ENCODE results near the gene SCAMP4.

Gene SCAMP4

DNA sequence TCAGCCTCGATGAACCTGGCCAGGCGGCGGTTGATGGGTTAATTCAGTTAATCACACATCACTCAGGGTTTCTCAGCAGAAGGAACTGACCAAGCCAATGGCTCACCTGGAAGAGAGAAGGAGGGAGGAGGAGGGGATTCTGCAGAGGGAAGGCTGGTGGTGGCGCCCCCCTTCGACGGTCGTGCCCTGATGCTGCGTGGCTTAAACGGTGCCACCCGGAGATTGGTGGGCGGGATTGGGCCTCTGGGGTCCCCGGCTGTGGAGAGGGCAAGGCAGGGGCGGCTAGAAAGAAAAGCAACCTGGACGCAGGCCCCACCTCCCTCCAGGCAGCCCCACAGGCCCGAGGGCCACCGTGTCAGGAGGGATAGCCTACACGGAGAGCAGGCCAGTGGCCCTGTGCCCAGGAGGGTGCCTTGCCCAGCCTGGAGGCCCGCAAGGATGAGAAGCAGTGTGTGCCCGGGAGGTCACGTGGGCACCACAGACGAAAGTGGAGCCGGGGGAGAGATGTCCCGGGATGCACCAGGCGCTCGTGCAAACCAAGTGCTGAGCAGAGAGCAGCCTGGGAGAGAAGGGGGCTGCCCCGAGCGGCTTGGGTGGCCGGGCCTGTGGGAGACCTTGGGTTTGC lies 51.8 kb downstream of the SCAMP4 start:
- no peak for DNase-seq (ENCODE audit: low read depth)

DNA sequence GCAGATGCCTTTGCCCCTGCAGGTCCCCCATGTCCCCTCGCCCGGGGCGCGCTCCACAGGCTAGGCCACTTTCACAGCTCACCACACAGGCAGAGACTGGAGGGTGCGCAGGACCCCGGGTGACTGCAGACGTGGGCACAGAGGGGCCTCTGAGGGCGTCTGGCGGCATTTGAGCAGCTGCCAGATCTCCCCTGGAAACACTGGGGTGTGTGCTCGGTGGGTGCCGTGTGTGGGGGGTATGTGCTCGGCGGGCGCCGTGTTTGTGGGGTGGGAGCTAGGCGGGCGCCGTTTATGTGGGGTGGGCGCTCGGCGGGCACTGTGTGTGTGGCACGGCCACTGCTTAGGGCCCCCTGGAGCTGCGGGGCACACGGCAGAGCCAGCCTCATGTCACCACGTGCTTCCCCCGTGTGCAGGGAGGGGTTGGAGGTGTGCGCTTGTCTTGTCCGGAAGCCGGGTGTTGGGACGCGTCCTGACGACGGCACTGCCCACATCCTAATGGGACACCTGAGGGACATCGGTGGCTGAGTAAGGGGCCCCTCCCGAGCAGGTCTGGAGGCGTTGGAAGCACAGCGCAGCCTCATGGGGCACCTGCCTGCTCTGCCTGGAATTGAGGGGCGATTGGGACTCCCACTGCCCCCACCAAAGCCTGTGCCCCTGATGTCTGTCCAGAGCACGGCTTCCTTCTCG lies 52.5 kb downstream of the SCAMP4 start:
- no peak for DNase-seq (ENCODE audit: low read depth)

DNA sequence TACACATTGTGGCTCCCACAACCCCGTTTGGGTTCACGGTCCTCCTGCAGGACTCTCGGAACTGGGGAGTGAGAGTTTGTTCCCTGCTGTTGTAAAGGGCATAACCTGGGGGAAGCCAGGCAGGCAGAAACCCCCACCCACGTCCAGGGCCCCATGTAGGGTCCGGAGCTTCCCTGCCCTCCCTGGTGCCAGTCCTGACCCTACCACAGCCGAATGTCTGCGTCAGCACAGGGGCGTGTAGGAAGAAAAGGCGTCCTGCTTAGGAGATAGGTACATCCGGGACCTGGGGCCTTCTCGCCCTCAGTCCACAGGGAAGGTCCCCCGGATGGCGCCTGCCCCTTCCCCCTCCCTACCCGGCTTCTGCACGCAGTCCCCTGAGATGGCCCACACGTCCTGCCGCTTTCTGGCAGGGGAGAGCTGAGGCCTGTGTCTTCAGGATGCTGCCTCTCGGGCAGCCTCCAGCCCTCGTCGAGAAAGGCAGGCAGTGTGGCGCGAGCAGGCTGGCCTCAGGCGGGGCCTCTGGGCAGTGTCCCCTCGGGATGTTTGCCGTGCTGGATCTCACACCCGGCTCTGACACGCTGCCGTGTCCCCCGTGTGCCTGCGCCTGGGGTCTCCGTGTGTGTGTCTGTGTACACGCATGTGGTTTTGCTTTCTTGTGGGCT lies 54.9 kb downstream of the SCAMP4 start:
- DNase-seq (ENCODE audit: low read depth): no peak

DNA sequence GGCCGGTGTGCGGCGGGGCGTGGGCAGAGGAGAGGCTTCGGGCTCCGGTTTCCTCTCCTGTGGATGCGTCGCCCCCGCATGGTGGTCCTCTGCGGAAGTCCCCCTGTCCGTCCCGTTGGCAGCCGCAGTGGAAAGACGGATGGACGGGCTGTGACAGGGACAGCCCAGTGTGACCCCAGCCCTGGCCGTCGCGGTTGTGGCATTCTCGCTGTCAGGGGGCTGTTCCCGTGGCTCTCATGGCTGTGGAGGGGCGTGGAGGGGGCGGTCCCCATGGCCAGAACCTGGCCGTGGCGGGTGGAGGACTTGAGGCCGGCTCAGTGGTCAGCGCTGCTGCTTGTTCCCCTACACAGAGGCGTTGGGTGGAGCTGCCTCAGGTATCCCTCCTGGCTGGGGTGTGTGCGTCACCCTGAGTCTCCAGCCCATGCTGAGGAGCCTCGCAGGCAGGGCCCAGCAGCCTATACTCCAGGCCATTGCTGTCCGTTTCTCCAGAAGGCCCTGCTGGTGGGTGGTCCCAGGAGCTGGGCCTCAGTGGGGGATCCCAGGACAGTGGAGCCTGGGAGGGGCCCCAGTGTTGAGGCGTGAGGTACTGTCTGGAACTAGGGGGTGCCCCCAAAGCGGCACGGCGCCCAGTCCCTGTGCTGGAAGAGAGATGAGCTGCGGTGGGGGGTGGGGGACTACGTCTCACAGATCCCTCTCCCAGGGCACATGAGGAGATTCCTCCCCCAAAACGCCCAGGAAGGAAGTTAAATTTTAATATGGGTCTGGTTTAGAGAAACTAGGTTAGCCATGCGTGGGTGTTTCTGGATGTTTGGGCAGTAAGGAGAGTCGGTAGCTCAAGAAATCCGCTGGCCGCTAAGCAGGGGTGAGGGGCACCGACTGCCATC lies 56.0 kb downstream of the SCAMP4 start:
- no peak for DNase-seq (ENCODE audit: low read depth)

DNA sequence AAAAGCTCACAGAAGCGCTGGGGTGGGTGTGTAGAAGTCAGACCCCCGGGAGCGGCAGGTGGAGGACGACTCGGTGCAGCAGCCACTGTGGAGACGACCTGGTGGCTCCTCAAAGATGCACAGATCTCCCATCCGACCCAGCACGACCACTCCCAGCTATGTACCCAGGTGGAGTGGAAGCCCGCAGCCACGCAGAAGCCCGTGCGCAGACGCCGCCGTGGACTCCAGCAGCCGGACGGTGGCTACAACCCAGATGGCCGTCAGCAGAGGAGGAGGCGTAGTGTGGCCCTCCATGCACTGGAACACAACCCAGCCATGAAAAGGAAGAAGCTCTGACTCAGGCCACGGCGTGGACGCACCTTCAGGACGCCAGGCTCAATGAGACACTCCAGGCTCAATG lies 57.5 kb downstream of the SCAMP4 start:
- no peak for DNase-seq (ENCODE audit: low read depth)

DNA sequence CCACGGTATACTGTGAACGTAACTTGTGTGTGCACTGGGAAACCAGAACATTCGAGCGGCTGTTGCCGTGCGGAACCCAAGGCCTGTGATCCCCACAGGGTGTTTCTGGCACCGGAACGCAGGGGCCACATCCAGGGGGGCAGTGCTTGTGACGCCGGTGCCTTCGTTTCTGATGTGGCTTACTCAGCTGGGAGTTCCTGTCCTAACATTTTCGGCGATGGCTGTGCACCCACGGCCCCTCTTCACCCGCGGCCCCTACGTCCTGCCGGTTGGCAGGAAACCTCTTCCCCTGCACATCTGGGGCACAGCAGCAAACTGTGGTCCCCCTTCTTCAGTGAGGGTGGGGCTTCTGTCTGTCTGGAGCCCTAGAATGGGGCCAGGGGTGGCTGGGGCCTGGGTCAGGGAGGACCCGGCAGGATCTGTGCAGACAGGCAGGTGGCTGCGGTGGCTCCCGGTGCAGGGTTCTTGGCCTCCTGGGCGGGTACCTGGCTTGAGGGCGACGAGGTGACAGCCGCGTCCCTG lies 61.9 kb downstream of the SCAMP4 start:
- no peak for DNase-seq (ENCODE audit: low read depth)

DNA sequence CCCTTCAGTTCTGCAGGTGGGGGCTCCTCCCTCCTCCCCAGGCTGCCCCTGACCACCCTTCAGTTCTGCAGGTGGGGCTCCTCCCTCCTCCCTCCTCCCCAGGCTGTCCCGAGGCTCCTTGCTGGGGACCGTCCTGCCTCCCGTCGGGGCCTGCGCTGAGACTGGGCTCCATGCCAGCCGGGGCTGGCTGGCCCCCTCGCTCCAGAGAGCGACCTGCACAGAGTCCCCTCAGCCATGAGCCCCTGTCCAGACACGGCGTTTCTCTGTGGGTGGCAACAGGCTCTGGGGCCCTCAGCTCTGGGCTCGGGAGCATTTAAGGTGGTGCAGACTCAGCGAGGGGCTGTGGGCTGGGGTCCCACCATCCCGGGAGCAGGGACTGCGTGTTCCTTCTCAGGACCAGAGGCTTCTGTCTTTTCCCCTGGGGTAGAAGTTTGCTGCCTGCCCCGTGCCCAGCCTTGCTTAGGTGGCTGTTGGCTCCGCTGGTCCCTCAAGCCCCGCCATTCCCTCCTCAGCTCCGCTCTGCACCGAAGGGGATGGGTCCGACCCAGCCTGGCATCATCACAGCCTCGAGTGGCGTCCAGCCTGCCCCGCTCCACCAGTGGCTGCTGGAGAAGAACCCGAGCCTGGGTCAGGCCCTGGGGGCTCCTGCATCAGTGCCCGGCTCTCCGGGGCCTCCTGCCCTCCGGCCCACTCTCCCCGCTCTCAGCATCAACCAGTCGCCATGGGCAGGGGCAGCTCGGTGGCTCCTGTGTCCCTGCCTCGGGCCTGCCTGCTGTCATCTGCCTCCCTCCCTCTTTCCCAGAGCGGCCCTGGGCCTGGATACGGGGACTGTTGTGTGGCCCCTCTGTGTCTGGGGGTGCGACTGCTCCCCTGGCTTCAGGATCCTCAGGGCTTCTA lies 63.3 kb downstream of the SCAMP4 start:
- DNase-seq (ENCODE audit: low read depth): no peak

DNA sequence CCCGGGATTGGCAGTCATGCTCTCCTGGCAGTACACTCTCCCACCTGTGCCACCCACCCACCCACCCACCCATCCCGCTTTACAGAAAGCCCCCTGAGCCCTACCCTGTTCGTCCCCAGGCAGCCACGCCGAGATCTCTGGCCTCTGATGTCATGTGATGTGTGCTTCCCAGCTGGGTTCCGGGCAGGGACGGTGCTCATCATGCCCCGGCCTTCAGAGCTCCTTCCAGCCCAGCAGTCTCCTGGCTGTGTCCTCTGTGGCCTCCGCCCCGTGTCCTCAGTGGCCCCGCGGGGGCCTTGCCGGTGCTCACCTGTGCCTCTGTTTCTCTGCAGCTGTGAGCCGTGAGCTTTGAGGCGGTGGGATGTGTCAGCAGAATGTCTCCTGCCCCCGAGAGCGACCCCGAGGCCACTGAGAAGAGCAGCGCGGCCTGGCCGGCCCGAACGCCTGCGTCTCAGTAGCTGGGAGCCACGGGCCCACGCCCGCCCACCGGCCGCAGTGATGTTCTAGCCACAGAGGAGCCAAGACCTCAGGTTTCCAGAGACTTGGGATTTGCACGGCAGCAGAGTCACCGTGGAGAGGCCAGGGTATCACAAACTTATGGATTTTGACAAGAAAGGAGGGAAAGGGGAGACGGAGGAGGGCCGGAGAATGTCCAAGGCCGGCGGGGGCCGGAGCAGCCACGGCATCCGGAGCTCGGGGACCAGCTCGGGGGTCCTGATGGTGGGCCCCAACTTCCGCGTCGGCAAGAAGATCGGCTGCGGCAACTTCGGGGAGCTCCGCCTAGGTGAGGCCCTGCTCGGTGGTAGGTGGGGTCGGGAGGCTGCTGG lies 64.2 kb downstream of the SCAMP4 start:
- no peak for DNase-seq (ENCODE audit: low read depth)

DNA sequence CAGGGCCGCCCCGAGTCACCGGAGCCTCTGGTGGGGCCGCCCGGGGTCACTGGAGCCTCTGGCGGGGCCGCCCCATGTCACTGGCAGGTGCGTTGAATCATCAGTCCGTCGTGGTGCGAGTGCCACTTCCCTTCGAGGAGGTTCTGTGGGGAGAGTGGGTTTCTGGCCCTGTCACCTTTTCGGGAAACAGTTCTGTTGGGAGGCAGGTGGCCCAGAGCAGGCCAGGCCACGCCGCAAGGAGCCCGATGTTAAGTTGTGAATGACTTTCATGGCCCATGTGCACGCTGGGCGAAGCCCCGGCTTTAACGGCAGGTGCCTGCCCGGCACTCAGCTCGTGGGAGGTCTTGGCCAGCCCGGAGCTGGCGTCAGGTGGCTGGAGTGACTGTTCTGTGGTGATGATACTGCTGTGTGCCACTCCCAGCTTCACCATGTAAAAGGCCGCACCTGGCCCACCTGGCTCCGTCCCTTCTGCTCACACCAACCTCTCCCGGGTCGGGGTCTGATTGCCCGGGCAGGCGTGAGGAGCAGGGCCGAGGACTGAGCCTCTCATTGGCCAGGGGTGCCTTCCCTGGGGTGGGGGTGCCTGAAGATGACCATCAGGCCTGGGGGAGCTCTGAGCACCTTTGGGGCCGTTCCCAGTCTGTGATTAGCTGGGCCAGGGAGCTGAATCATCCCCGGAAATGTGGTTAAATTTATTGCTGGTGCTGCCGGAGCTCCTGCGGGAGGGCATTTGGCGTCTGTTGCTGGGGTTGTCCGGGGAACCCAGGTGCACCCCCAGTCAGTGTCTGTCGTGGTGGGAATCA lies 65.0 kb downstream of the SCAMP4 start:
- DNase-seq (ENCODE audit: low read depth): no peak

DNA sequence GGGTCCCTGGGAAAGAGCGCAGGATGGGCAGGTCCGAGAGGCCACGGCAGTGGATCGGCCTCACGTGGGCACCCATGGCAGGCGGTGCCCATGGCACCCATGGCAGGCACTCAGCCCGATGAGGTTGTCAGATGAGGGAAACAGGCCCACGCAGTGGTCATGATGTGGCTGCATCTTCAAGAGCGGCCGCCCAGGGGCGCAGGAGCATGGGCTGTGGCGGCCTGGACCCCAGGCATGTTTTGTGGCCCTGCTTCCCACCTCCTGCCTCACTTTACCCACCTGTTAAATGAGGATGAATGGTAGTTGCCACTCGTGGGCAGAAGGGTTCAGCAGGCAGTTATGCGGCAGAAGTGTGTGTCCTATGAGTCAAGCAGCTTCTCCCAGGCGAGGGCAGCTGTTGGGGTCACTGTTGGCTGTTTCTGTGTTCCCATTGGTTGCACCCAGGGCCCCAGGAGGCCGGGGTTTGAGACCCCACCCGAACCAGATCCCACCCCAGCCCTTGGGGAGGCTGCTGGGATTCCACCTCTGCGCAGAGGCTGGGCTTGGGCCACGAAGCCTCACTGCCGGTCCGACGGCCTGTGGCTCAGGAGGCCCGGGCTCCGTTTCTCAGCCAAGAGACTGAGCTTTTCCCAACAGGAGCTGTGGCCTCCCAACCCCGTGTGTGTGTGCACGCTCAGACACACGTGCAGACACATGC lies 65.8 kb downstream of the SCAMP4 start:
- DNase-seq (ENCODE audit: low read depth): no peak

DNA sequence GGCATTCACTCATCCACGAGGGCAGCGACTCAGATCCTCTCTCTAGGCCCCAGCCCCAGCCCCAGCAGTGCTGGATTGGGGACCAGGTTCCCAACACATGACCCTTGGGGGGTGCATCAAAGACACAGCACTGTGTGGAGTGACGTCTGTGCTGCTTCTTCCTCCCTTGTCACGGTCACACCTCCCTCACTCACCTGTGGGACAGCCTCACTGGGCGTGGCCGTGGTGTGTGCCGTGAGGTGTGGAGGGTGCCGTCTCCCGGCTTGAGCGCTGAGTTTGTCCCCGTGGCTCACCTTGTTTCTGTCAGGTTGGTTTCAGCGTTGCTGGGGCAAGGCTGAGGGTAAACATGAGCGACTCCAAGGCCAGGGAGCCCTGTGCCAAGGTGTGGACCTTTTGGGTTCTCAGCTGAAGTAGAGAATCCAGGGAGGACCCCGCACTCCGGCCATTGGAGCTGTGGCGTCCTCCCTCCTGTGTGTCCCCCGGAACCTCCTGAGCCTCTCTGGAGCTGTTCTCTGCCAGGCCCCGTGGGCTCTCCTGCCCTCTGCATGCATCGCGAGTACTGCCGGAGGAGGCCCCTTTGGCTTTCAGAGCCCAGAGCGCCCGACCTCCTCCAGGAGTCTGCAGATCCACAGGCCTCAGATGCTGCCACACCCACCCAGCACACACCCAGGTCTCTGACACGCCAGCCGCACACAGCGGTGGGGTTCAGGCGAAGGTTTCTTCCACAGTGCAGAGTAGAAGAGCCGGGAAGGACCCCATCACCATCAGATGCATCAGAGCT lies 69.4 kb downstream of the SCAMP4 start:
- no peak for DNase-seq (ENCODE audit: low read depth)

DNA sequence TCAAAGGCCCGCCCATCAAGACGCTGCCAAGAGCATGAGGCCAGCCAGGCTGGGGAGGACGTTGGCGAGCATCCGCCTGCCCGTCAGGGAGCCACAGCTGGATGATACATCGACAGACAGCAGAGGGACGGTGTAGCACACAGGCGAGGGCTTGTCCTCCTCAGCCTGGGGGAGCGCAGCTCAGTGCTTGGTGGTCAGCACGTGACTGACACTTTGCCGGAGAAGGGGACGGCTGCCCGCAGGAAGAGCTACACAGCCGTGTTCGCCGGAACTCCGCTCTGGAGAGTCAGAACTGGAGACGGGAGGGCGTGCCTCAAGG lies 69.9 kb downstream of the SCAMP4 start:
- no peak for DNase-seq (ENCODE audit: low read depth)

Data from stimulated activated CD8-positive, alpha-beta memory T cell treated with anti-CD3 and anti-CD28 coated beads, Interleukin-7, amount 100 ng/mL, for 24 hours (primary cell).